HL-60 (cell line): ENCODE results near the gene SRGAP3.

ENCODE experiments used
- POLR2AphosphoS5 ChIP-seq: IDR thresholded peaks from 2 replicates; pipeline ENCODE4 v1.6.1; 2012; ENCODE audit warnings: low read depth
- TF ChIP-seq, protein P1 (sequence below): IDR thresholded peaks from one replicate; pipeline ENCODE4 v1.5.1; 2011; ENCODE audit warnings: low read length, control low read depth, inconsistent platforms; ENCODE audit not compliant: insufficient read depth

DNA sequence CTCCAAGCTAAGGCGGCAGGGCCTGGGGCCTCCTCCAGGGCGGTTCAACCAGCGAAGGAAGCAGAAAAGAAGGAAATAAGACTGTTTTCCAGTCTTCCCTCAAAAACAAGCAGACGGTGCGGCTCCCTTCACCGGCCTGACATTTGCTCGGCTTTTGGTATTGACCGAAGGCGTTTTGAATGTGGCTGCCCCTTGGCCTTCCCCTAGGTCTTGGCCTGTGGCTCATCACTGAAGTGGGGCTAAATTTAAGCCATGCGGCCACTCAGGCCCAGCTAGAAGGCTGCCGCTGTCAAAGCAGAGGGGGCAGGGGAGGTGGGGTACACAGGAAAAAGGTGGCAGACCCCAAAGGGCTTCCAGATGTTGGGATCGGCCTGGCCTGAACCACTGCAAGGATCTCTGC, 86.2 kb downstream of the SRGAP3 start:
- no peak for TF ChIP-seq POLR2AphosphoS5
- TF ChIP-seq, protein P1, sequence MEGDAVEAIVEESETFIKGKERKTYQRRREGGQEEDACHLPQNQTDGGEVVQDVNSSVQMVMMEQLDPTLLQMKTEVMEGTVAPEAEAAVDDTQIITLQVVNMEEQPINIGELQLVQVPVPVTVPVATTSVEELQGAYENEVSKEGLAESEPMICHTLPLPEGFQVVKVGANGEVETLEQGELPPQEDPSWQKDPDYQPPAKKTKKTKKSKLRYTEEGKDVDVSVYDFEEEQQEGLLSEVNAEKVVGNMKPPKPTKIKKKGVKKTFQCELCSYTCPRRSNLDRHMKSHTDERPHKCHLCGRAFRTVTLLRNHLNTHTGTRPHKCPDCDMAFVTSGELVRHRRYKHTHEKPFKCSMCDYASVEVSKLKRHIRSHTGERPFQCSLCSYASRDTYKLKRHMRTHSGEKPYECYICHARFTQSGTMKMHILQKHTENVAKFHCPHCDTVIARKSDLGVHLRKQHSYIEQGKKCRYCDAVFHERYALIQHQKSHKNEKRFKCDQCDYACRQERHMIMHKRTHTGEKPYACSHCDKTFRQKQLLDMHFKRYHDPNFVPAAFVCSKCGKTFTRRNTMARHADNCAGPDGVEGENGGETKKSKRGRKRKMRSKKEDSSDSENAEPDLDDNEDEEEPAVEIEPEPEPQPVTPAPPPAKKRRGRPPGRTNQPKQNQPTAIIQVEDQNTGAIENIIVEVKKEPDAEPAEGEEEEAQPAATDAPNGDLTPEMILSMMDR: no peak
